Measurements from ENCODE around the gene DMTF1.
A peak's percentile ranks its signal among the peaks of the same experiment; 100 is the strongest.

DMTF1 gene, protein sequence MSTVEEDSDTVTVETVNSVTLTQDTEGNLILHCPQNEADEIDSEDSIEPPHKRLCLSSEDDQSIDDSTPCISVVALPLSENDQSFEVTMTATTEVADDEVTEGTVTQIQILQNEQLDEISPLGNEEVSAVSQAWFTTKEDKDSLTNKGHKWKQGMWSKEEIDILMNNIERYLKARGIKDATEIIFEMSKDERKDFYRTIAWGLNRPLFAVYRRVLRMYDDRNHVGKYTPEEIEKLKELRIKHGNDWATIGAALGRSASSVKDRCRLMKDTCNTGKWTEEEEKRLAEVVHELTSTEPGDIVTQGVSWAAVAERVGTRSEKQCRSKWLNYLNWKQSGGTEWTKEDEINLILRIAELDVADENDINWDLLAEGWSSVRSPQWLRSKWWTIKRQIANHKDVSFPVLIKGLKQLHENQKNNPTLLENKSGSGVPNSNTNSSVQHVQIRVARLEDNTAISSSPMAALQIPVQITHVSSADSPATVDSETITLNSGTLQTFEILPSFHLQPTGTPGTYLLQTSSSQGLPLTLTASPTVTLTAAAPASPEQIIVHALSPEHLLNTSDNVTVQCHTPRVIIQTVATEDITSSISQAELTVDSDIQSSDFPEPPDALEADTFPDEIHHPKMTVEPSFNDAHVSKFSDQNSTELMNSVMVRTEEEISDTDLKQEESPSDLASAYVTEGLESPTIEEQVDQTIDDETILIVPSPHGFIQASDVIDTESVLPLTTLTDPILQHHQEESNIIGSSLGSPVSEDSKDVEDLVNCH

DNA sequence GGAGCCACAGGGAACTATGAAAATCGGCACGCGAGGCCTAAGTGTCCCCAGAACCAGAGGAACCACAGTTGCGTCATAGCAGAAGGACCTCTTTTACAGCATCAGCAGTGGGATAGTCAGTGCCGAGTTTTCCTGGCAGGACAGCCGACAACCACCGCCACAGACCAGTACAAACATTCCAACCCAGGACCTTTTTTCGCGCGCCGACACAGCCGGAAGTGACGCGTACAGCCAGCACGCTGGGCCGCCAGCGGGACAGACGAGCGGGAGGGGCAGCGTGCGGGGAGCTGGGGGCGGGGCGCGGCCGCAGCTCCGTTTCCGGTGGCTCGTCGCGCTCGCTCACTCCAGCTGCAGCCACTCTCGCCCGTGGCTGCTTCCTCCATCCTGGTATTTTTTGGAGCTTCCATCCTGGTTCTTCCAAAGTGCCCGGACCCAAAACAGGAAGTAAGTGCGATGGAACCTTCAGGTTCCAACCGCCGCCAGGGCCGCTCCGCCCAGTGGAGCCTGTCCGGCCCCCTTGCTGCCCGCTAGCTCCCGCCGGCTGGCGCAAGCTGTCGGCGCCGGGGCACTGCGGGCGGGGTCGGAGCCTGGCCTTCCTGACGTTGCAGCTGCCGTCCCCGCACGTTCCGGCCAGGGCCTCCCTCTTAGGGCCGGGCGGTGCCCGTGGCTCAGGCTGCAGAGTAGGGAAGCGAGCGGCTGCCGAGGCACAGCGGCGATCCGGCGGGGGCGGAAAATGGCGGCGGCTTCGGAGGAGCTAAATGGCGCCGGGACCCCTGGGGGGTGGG lies at the start of gene DMTF1:
TSS of gene DMTF1 (plus strand) at position 342 of the 785 bp plus-strand sequence. CDS start 12,489 bp downstream, outside the sequence.
- TF ChIP-seq, protein P1, sequence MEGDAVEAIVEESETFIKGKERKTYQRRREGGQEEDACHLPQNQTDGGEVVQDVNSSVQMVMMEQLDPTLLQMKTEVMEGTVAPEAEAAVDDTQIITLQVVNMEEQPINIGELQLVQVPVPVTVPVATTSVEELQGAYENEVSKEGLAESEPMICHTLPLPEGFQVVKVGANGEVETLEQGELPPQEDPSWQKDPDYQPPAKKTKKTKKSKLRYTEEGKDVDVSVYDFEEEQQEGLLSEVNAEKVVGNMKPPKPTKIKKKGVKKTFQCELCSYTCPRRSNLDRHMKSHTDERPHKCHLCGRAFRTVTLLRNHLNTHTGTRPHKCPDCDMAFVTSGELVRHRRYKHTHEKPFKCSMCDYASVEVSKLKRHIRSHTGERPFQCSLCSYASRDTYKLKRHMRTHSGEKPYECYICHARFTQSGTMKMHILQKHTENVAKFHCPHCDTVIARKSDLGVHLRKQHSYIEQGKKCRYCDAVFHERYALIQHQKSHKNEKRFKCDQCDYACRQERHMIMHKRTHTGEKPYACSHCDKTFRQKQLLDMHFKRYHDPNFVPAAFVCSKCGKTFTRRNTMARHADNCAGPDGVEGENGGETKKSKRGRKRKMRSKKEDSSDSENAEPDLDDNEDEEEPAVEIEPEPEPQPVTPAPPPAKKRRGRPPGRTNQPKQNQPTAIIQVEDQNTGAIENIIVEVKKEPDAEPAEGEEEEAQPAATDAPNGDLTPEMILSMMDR (IDR thresholded peaks at IDR 0.05) = no peak
- peak within 1 kb of the TSS; percentile 94 for H3K4me3 ChIP-seq (ENCODE audit: low read depth, low read length)
- H3K79me2 ChIP-seq = peaks cover 20% of the 10 kb centered on the region
- peak within 1 kb of the TSS; percentile 88 for H3K4me2 ChIP-seq (ENCODE audit: low read length)
- H3K27ac ChIP-seq = peak within 1 kb of the TSS; percentile 97
- no peaks in the 10 kb centered on the region for H3K27me3 ChIP-seq (ENCODE audit: control insufficient read depth, insufficient read depth, low read length)
- H2AFZ ChIP-seq = peak within 1 kb of the TSS; percentile 88
- H3K4me1 ChIP-seq = peaks cover 12% of the 10 kb centered on the region
- no peaks in the 10 kb centered on the region for H3K36me3 ChIP-seq (ENCODE audit: control insufficient read depth, insufficient read depth, low read length)
- peak within 1 kb of the TSS; percentile 81 for H3K9ac ChIP-seq
- H3K9me3 ChIP-seq (ENCODE audit: control insufficient read depth, low read length) = no peaks in the 10 kb centered on the region

DNA sequence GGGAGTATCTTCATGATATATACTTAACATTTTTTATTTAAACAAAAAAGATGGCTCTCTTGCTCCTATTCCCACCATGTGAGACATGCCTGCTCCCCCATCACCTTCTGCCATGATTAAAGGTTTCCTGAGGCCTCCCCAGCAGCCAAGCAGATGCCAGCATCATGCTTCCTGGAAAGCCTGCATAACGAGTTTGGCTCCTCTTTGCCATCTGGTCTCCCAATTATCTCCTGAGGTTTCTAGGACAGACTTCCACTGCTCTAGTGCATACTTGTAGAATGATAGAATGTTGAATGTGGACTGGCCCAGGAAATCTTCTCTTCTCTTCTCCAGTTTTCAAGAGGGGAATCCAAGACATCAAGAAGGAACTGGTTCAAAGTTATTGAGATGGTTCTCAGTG lies 46.9 kb upstream of the DMTF1 start:
- no peak overlapping the region for H3K9ac ChIP-seq
- TF ChIP-seq, protein P1 (IDR thresholded peaks at IDR 0.05) = no peak

DNA sequence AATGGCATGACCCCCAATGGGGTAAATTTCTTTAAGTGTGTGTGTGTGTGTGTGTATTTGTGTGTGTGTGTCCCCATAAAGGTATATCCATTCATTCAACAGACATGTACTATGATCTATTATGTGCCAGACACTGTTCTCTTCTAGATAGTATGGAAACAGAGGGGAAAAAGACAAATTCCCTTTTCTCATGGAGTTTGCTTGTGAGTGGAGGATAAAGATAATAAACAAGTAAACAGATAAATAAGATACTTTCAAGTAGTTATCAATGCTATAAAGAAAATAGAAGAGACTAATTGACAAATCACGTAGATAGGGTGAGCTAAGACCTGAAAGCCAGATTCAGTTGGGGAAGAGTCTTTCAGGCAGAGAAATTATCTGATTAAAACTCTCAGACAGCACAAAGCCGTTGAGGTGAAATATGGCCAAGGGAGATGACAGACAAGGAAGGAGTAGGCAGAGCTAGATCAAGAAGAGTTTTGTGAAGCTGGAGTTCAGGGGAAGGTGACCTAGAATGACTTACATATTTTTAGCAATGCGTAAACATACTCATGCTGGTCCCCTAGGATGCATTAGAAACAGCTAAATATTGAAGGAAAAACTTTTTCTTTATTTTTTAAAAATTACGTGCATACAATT lies 45.2 kb upstream of the DMTF1 start:
- peak overlapping the region; percentile 24 for H3K4me2 ChIP-seq (ENCODE audit: low read length)
- H3K79me2 ChIP-seq = no peaks in the 10 kb centered on the region
- no peaks in the 10 kb centered on the region for H3K9me3 ChIP-seq (ENCODE audit: control insufficient read depth, low read length)
- H3K36me3 ChIP-seq (ENCODE audit: control insufficient read depth, insufficient read depth, low read length) = no peaks in the 10 kb centered on the region
- no peak overlapping the region for H3K27ac ChIP-seq
- TF ChIP-seq, protein P1 (IDR thresholded peaks at IDR 0.05) = no peak
- peak overlapping the region; percentile 4 for H3K4me3 ChIP-seq (ENCODE audit: low read depth, low read length)
- no peak overlapping the region for H3K9ac ChIP-seq
- peaks cover 4% of the 10 kb centered on the region for H3K4me1 ChIP-seq
- H2AFZ ChIP-seq = no peak overlapping the region
- no peaks in the 10 kb centered on the region for H3K27me3 ChIP-seq (ENCODE audit: control insufficient read depth, insufficient read depth, low read length)

More for the DNA sequence above, 46.9 kb upstream of the DMTF1 start:
- no peaks in the 10 kb centered on the region for H3K36me3 ChIP-seq (ENCODE audit: control insufficient read depth, insufficient read depth, low read length)
- H3K27me3 ChIP-seq (ENCODE audit: control insufficient read depth, insufficient read depth, low read length) = no peaks in the 10 kb centered on the region
- no peak overlapping the region for H2AFZ ChIP-seq
- H3K79me2 ChIP-seq = no peaks in the 10 kb centered on the region
- H3K9me3 ChIP-seq (ENCODE audit: control insufficient read depth, low read length) = no peaks in the 10 kb centered on the region
- H3K27ac ChIP-seq = no peak overlapping the region
- peaks cover 4% of the 10 kb centered on the region for H3K4me1 ChIP-seq
- H3K4me3 ChIP-seq (ENCODE audit: low read depth, low read length) = no peak overlapping the region
- no peak overlapping the region for H3K4me2 ChIP-seq (ENCODE audit: low read length)

DNA sequence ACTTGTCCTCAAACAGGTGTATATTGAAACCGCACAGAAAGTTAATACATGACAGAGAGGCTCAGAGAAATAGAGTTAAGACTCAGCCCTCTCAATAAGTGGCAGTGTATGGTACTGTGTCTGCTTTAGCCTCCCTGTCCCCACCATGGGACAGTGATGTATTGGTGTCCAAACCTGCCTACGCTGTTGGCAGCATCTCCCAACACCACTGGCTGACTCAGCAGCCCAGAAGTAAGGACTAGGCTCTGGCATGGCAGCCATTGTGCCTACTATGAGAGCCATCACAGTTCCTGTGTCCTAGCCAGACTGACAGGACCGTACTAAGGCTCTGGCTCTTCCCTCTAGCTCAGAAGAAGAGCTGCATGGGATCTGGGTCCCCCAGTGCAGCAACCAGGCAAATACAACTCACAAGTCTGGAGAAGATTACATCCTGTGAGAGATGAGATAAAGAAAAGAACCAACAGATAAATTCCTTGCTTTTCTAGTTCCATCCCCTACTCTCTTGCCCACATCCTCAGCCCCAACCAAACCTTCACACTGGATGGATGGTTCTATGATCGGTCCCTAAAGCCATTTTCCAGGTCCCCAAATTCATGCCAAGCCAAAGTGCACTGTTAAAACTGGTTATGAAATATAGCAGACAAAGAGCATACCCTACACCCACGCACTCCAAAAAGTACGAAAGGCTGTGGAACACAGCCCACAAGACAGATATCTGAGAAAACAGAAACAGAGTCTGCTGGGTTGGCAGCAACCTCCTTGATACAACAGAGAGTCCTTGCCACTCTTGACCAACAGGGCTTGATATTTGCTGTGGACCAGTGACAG lies 44.1 kb upstream of the DMTF1 start:
- H3K36me3 ChIP-seq (ENCODE audit: control insufficient read depth, insufficient read depth, low read length) = no peaks in the 10 kb centered on the region
- no peaks in the 10 kb centered on the region for H3K27me3 ChIP-seq (ENCODE audit: control insufficient read depth, insufficient read depth, low read length)
- no peak overlapping the region for H3K27ac ChIP-seq
- H3K9me3 ChIP-seq (ENCODE audit: control insufficient read depth, low read length) = no peaks in the 10 kb centered on the region
- peak overlapping the region; percentile 13 for H2AFZ ChIP-seq
- no peak overlapping the region for H3K4me3 ChIP-seq (ENCODE audit: low read depth, low read length)
- H3K79me2 ChIP-seq = no peaks in the 10 kb centered on the region
- no peak overlapping the region for H3K9ac ChIP-seq
- peaks cover 4% of the 10 kb centered on the region for H3K4me1 ChIP-seq
- H3K4me2 ChIP-seq (ENCODE audit: low read length) = no peak overlapping the region
- TF ChIP-seq, protein P1 (IDR thresholded peaks at IDR 0.05) = no peak
